Osteocyte (in vitro differentiated cells): ENCODE data around the gene SLC66A1. TPM values are rescaled to one million over a fixed set of nuclear protein-coding genes. Genes with fewer than 3 reads are reported as not detected.

ENCODE experiments used
- DNase-seq: peaks from one replicate; pipeline ENCODE4 v3.0.0; 2021; ENCODE audit warnings: mixed read lengths; ENCODE audit not compliant: unreplicated experiment; ENCODE audit errors: extremely low spot score
- H3K27ac Mint-ChIP-seq: one replicate; pipeline ENCODE4 v1.8.0; 2021; ENCODE audit warnings: mild to moderate bottlenecking, mixed read lengths; ENCODE audit not compliant: unreplicated experiment
- H3K27me3 Mint-ChIP-seq: one replicate; pipeline ENCODE4 v1.8.0; 2021; ENCODE audit warnings: mixed read lengths; ENCODE audit not compliant: unreplicated experiment
- H3K36me3 Mint-ChIP-seq: one replicate; pipeline ENCODE4 v1.8.0; 2021; ENCODE audit warnings: mixed read lengths; ENCODE audit not compliant: unreplicated experiment
- H3K4me1 Mint-ChIP-seq: one replicate; pipeline ENCODE4 v1.8.0; 2021; ENCODE audit warnings: mixed read lengths; ENCODE audit not compliant: unreplicated experiment
- H3K4me3 Mint-ChIP-seq: one replicate; pipeline ENCODE4 v1.8.0; 2021; ENCODE audit warnings: mild to moderate bottlenecking, moderate library complexity, mixed read lengths; ENCODE audit not compliant: unreplicated experiment
- H3K9me3 Mint-ChIP-seq: one replicate; pipeline ENCODE4 v1.8.0; 2021; ENCODE audit warnings: mixed read lengths; ENCODE audit not compliant: unreplicated experiment
- total RNA-seq: library from RNA; stranded (reverse); gene quantifications from 2 replicates; pipeline ENCODE4 v1.2.1, GENCODE V29; 2021
- TF ChIP-seq, protein P1 (sequence below): fragments of 200-600 bp; sonication (generic); IDR thresholded peaks from 2 replicates; pipeline ENCODE4 v1.5.0; 2021; ENCODE audit warnings: antibody characterized with exemption, mild to moderate bottlenecking, moderate library complexity

SLC66A1 gene
- total RNA-seq, 1 donor from 2014 or later, result 25.8 TPM

DNA sequence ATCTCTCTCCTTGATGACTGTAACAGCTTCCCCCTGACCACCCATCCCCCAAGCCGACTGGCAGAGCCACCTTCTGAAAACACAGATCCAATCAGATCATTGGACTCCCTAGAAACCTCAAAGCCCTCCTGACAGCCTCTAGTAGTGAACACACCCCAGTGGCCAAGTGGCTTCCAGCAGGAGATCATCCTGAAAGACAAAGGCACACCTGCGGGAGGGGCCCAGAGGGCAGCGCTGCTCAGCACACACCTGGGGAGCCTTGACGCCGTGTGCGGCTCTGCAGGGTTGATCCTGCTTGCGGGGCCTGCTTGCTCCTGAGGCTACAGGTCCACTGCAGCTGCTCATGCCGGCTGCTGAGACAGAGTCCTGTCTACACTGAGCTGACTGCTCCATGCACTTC, 41.5 kb downstream of the SLC66A1 start:
- H3K27ac Mint-ChIP-seq, result peak overlapping the region; percentile 44
- TF ChIP-seq, protein P1, sequence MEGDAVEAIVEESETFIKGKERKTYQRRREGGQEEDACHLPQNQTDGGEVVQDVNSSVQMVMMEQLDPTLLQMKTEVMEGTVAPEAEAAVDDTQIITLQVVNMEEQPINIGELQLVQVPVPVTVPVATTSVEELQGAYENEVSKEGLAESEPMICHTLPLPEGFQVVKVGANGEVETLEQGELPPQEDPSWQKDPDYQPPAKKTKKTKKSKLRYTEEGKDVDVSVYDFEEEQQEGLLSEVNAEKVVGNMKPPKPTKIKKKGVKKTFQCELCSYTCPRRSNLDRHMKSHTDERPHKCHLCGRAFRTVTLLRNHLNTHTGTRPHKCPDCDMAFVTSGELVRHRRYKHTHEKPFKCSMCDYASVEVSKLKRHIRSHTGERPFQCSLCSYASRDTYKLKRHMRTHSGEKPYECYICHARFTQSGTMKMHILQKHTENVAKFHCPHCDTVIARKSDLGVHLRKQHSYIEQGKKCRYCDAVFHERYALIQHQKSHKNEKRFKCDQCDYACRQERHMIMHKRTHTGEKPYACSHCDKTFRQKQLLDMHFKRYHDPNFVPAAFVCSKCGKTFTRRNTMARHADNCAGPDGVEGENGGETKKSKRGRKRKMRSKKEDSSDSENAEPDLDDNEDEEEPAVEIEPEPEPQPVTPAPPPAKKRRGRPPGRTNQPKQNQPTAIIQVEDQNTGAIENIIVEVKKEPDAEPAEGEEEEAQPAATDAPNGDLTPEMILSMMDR, result no peak
- H3K4me3 Mint-ChIP-seq, result no peak overlapping the region

GRCh38 chr1:19354531-19354981, 42.4 kb downstream of the SLC66A1 start:
- TF ChIP-seq, protein P1, result no peak
- Mint-ChIP-seq H3K4me3 (no peak overlapping the region), H3K27me3 (no peaks in the 10 kb centered on the region), H3K9me3 (no peaks in the 10 kb centered on the region), H3K4me1 (peaks cover 30% of the 10 kb centered on the region), H3K27ac (peak overlapping the region; percentile 49), H3K36me3 (peaks cover 51% of the 10 kb centered on the region)
- DNase-seq, result no peak

More for the DNA sequence above, 41.5 kb downstream of the SLC66A1 start:
- DNase-seq, result no peak
- no peaks in the 10 kb centered on the region for H3K27me3 Mint-ChIP-seq
- no peaks in the 10 kb centered on the region for H3K9me3 Mint-ChIP-seq
- H3K4me1 Mint-ChIP-seq, result peaks cover 30% of the 10 kb centered on the region
- H3K36me3 Mint-ChIP-seq, result peaks cover 54% of the 10 kb centered on the region

DNA sequence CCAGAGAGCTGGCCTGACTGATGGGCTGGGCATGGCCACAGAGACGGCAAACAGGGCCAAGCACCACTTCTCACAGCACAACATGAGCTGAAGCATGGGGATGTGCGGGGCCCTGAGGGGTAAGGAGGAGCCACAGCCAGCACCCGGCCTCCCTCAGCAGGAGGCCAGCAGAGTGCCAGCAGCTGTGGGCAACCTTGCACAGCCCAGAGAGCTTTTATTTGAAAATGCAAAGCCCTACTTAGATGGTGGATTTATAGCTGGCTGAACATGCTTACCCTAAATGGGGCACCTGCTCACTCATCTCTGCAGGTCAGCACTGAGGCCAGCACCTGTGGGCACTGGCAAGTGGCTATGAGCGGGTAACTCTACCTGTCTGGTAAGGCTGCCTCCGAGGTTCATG, 44.1 kb downstream of the SLC66A1 start:
- Mint-ChIP-seq H3K9me3 (no peaks in the 10 kb centered on the region), H3K27ac (peak overlapping the region; percentile 23), H3K27me3 (no peaks in the 10 kb centered on the region), H3K36me3 (peaks cover 40% of the 10 kb centered on the region), H3K4me3 (no peak overlapping the region), H3K4me1 (peaks cover 35% of the 10 kb centered on the region)
- no peak for DNase-seq
- TF ChIP-seq, protein P1, result no peak

DNA sequence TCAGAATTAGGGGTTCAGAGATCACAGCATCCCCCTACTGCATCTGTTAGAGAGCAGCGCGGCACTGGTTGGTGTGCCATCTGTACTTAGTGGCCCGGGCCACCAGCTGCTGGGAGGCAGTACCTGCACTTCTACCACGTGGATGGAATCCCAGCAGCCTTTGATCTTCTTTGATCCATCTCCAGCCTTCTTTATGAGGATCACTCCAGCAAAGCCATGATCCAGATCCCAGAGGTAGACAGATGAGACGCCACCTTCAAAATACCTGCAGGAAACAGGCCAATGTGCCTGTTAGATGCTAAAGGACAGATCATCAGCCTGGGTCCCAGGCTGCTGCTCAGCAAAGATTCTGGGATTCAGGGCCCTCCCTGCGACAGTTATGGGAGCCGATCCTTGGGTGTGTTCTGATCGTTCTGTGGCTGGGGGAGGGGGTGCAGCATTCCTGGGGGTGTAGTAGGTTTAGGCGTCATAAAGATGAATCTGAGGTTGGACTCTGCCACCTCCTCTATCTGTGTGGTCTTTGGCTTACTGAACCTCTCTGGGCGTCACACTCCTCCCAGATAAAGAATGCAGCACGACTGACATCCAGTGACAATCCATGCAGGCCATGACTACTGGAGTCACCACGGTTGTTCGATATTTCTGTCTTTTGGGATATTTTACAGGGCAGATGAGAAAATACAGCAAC, 45.3 kb downstream of the SLC66A1 start:
- Mint-ChIP-seq H3K4me3 (no peak overlapping the region), H3K27me3 (no peaks in the 10 kb centered on the region), H3K4me1 (peaks cover 38% of the 10 kb centered on the region), H3K36me3 (peaks cover 34% of the 10 kb centered on the region), H3K27ac (no peak overlapping the region), H3K9me3 (no peaks in the 10 kb centered on the region)
- TF ChIP-seq, protein P1, result no peak
- no peak for DNase-seq

DNA sequence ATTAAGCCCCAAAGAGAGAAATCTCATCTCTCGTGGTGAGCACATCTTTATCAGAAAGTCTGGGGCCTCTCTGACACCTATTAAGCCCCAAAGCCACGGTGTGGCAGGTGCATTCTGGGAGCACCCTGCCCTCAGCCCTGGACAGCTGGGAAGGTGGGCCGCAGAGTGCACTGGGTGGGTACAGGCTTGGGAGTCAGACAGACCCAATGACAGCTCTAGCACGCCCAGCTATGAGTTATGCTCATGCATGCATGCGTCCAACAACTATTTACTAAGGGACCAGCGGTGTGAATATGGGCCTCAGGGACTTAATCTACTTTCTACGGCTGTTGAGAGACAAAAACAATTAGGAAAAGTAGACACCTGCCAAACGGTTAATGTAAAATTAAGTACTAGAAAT, 46.6 kb downstream of the SLC66A1 start:
- Mint-ChIP-seq H3K4me3 (no peak overlapping the region), H3K9me3 (no peaks in the 10 kb centered on the region), H3K27ac (no peak overlapping the region), H3K36me3 (peaks cover 31% of the 10 kb centered on the region), H3K27me3 (no peaks in the 10 kb centered on the region), H3K4me1 (peaks cover 38% of the 10 kb centered on the region)
- TF ChIP-seq, protein P1, result no peak
- DNase-seq, result no peak
